Fibroblast of mammary gland (primary cell): ENCODE data around the gene ZSCAN21.

Source experiments
- DNase-seq: peaks from one replicate; pipeline ENCODE4 v3.0.0-alpha.2; 2010; ENCODE audit warnings: low read depth
- H3K4me3 ChIP-seq: 2 replicates; pipeline ENCODE4 v1.5.1; 2011; ENCODE audit warnings: low read depth, mild to moderate bottlenecking, low read length, moderate library complexity; ENCODE audit not compliant: control insufficient read depth
- TF ChIP-seq, protein P1 (sequence below): conservative IDR thresholded peaks from 2 replicates; pipeline ENCODE4 v1.5.1; 2011; ENCODE audit warnings: low read depth, low read length, inconsistent platforms; ENCODE audit not compliant: control insufficient read depth, insufficient read depth

Gene ZSCAN21

DNA sequence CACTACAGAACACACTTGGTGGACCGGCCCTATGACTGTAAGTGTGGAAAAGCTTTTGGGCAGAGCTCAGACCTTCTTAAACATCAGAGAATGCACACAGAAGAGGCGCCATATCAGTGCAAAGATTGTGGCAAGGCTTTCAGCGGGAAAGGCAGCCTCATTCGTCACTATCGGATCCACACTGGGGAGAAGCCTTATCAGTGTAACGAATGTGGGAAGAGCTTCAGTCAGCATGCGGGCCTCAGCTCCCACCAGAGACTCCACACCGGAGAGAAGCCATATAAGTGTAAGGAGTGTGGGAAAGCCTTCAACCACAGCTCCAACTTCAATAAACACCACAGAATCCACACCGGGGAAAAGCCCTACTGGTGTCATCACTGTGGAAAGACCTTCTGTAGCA lies 14.6 kb downstream of the ZSCAN21 start:
- no peak for DNase-seq
- TF ChIP-seq, protein P1, sequence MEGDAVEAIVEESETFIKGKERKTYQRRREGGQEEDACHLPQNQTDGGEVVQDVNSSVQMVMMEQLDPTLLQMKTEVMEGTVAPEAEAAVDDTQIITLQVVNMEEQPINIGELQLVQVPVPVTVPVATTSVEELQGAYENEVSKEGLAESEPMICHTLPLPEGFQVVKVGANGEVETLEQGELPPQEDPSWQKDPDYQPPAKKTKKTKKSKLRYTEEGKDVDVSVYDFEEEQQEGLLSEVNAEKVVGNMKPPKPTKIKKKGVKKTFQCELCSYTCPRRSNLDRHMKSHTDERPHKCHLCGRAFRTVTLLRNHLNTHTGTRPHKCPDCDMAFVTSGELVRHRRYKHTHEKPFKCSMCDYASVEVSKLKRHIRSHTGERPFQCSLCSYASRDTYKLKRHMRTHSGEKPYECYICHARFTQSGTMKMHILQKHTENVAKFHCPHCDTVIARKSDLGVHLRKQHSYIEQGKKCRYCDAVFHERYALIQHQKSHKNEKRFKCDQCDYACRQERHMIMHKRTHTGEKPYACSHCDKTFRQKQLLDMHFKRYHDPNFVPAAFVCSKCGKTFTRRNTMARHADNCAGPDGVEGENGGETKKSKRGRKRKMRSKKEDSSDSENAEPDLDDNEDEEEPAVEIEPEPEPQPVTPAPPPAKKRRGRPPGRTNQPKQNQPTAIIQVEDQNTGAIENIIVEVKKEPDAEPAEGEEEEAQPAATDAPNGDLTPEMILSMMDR: no peak
- H3K4me3 ChIP-seq: no peak overlapping the region

DNA sequence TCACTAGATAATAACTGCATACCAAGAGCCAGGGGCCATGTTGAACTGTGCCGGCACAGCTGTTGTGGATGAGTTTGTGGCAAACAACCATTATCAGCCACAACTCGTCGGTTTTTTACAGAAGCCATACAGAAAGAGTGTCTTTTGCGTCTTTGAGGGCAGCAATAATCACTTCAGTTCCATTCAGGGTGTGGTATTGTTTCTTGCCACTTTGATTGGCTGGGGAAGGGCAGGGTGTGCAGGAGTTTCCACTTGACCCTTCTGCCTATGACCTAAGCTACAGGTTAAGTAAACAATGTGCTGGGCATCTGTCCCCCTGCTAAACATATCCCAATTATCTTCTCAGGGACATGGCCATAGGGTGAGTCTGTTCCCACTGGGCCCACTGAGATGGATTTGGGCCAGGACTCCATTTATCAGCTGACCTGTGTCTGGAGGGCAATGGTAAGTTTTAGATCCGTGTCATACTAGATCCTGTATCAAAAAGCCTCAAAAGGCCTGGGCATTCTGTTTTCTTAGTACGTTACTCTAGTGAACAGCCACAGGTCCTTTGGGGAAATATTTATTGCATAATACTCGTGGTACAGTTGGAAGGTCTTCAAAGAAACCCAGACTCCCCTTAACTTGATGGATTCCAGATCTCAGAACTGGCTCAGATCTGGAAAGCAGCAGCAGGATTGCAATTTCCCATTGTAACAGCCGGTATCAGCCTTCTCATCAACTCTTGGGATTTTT lies 16.0 kb downstream of the ZSCAN21 start:
- peak; percentile 95 for DNase-seq
- TF ChIP-seq, protein P1: no peak
- H3K4me3 ChIP-seq: no peak overlapping the region

DNA sequence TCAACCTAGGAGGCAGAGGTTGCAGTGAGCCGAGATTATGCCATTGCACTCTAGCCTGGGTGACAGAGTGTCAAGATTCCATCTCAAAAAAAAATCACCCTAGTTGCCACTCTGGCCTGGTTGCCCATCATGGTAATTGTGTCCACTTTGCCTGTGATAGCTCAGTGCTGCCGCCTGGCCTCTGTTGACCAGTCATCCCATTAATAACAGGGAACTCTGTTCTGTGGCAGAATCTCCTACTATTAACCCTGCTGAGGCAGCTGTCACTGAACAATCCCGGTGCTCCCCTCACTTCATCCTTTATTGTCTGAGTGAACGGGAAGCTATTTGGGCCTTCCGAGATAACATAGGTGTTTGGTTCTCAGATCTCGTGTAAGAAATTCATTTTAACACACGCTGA lies 17.4 kb downstream of the ZSCAN21 start:
- TF ChIP-seq, protein P1: no peak
- no peak overlapping the region for H3K4me3 ChIP-seq
- no peak for DNase-seq

DNA sequence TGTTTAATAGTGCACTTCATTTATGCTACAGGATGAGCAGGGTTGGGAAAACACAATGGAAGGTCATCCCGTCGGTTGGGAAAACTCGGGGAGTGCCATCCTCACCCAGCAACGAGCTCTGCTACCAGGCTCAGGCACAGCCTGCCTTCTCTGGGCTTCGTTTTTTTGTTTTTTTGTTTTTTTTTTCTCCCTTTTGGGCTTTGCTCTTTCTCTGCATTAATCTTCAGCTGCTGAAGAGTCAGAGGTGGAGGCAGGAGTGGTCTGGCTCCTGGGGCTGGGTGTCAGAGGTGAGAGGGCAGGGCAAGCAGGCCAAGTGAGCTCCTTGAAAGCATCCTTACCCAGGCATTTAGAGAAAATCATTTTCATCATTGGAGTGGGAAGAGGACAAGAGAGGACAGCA lies 20.4 kb downstream of the ZSCAN21 start:
- DNase-seq: no peak
- TF ChIP-seq, protein P1: no peak
- H3K4me3 ChIP-seq: no peak overlapping the region

DNA sequence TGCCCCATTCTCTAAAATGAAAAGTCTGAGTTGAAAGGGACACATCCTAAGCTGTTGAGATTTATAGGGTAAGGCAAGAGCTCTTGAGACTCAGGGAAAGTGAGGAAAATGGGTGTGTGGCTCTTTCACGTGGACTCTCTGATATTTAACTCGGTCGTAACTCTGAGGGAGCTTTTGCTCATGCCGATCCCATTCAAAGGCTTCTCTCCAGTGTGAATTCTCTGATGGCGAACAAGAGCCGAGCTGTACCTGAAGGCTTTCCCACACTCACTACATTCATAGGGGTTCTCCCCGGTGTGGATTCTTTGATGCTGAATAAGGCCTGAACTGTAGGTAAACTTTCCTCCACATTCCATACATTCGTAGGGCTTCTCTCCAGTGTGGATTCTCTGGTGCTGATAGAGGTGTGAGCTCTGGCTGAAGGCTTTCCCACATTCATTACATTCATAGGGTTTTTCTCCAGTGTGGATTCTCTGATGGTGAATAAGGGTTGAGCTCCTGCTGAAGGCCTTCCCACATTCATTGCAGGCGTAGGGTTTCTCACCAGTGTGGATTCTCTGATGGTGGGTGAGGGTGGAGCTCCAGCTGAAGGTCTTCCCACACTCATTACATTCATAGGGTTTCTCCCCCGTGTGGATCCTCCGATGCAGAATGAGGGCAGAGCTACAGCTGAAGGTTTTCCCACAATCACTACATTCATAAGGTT lies 21.6 kb downstream of the ZSCAN21 start:
- DNase-seq: no peak
- H3K4me3 ChIP-seq: no peak overlapping the region
- TF ChIP-seq, protein P1: no peak

DNA sequence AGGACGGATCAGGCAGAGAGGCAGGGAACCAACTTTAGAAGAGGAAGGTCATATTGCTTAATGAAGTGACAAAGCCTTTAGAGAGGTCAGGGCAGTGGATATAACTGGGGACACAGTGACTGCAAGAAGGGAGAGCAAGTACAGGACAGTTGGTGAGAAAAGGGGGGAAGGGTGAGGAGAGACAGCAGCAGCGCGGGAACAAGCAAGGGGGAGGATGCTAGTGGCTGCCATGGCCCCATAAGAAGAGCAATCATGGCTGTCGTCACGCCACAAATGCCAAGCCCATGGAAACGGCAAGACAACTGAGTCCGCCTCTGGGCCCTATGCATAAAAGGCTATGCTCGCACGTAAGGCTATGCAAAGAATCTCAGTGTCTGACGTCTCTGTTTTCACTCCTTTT lies 22.9 kb downstream of the ZSCAN21 start:
- no peak for DNase-seq
- H3K4me3 ChIP-seq: no peak overlapping the region
- TF ChIP-seq, protein P1: no peak

DNA sequence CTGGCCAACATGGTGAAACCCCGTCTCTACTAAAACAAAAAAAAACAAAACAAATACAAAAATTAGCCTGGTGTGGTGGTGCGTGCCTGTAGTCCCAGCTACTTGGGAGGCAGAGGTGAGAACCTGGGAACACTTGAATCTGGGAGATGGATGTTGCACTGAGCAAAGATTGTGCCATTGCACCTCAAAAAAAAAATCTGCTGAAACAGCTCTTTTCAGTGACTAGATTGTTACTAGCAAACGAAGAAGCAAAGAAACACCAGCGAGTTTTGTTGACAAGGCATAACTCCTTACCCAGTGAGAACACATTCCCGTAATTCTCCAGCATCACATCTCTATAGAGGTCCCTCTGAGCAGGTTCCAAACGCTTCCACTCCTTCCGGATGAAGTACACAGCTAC lies 25.3 kb downstream of the ZSCAN21 start:
- no peak for DNase-seq
- TF ChIP-seq, protein P1: no peak
- no peak overlapping the region for H3K4me3 ChIP-seq
